Loucy (cell line): Measurements from ENCODE around the gene EDIL3.

Experiments used
- CTCF ChIP-seq: fragments of 200-600 bp; sonication (generic); conservative IDR thresholded peaks from 2 replicates; pipeline ENCODE4 v1.5.1; 2014; ENCODE audit warnings: mild to moderate bottlenecking, antibody characterized with exemption, low read length
- EZH2phosphoT487 ChIP-seq: fragments of 200-600 bp; IDR thresholded peaks from 2 replicates; pipeline ENCODE4 v1.6.1; 2018; ENCODE audit warnings: antibody characterized with exemption, mild to moderate bottlenecking, moderate library complexity, borderline replicate concordance

GRCh38 chr5:84213861-84214260 is 170.8 kb downstream of the EDIL3 start:
- TF ChIP-seq CTCF (no peak), EZH2phosphoT487 (no peak)
